ENCODE measurements around the gene DEPP1. TPM values are rescaled to one million over a fixed set of nuclear protein-coding genes. Genes with fewer than 3 reads are reported as not detected.
A peak's percentile ranks its signal among the peaks of the same experiment; 100 is the strongest.
"Not testable (repeated sequence)": the region's sequence is repeated elsewhere in the genome, so short reads cannot be mapped to it uniquely, and the experiment has no call there.

The DEPP1 gene
- under 1 TPM; 0.43 to 0.78 (median 0.52) TPM for total RNA-seq (2021; fragmentation: NEBNext Ultra II Directional; extraction: Animal tissue kit (Norgen Biotek cat#: 25700))
- long read RNA-seq, partial matches to known transcripts: 0 of 2 reads
- long read RNA-seq, other reads (novel, unspliced or antisense): 0 of 2 reads

DNA sequence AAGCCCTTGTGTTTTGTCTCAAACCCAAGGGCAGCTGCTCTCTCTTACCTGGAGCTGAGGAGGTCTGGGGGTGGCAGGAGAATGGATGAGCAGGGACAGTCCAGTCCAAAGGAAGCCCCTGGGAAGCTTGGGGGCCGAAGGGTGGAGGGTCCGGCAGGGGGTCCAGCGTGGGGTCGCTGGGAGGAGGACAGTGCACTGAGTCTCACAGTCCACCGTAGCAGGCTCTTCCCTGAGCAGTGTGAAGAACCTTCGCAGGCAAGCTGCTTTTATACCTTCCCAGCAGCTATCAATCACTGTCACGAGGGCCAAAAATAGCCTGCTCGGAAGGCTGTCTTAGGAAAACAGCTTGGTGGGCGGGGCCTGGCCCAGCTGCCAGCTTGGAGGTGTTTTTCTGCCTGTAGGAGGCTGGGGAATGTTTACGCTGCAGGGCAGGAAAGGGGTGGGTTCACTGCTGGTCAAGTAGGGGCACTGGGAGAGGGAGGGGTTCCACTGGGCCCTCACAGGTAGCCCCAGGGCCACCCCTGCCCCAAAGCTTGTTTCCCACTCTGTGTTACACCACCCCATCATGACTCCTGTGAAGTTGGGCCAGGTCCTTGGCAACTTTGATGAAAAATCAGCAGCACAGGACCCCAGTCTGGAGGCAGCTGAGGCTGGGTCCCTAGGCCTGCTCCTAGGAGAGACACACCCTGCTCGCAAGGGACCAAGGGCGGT, at the start of gene DEPP1:
TSS of gene DEPP1 (minus strand) at position 240 of the 711 bp plus-strand sequence. CDS start 779 bp downstream, outside the sequence.
- Mint-ChIP-seq H3K4me3 (peak within 1 kb of the TSS; percentile 32; the same call in 1 of the 2 replicates), H3K36me3 (ENCODE audit: low read depth) (no peaks in the 10 kb centered on the region), H3K4me1 (ENCODE audit: low read depth) (peaks cover 54% of the 10 kb centered on the region), H3K9me3 (no peaks in the 10 kb centered on the region), H3K27ac (peak within 1 kb of the TSS; percentile 65), H3K27me3 (ENCODE audit: insufficient read depth) (no peaks in the 10 kb centered on the region)
- TF ChIP-seq, protein P1, sequence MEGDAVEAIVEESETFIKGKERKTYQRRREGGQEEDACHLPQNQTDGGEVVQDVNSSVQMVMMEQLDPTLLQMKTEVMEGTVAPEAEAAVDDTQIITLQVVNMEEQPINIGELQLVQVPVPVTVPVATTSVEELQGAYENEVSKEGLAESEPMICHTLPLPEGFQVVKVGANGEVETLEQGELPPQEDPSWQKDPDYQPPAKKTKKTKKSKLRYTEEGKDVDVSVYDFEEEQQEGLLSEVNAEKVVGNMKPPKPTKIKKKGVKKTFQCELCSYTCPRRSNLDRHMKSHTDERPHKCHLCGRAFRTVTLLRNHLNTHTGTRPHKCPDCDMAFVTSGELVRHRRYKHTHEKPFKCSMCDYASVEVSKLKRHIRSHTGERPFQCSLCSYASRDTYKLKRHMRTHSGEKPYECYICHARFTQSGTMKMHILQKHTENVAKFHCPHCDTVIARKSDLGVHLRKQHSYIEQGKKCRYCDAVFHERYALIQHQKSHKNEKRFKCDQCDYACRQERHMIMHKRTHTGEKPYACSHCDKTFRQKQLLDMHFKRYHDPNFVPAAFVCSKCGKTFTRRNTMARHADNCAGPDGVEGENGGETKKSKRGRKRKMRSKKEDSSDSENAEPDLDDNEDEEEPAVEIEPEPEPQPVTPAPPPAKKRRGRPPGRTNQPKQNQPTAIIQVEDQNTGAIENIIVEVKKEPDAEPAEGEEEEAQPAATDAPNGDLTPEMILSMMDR (IDR thresholded peaks at IDR 0.05): no peak
- DNase-seq: no peak

DNA sequence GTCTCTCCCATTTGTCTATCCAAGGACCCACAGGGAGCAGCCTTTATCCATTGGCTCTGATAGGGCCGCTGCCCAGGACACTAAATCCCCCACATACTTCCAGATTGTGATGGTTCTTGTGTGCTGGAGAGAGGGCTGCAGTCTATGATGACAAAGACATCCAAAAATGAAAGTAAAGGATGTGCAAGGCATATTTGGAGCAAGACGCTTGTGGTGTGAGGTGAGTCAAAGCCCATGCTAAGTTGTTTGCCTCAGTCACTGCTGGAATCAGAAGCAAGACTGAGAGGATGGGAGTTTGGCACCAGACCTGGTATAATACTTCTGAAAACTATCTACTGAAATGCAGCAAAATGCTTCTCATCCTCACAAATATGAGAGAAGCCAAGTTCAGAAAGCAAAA, 44.8 kb upstream of the DEPP1 start:
- peak; percentile 9 for DNase-seq
- Mint-ChIP-seq H3K36me3 (ENCODE audit: low read depth) (no peaks in the 10 kb centered on the region), H3K27me3 (ENCODE audit: insufficient read depth) (peaks cover 4% of the 10 kb centered on the region; the same call in 1 of the 2 replicates), H3K4me3 (peak overlapping the region; percentile 18; the same call in 1 of the 2 replicates), H3K4me1 (ENCODE audit: low read depth) (peaks cover 6% of the 10 kb centered on the region), H3K27ac (no peak overlapping the region), H3K9me3 (no peaks in the 10 kb centered on the region)
- TF ChIP-seq, protein P1 (IDR thresholded peaks at IDR 0.05): no peak

DNA sequence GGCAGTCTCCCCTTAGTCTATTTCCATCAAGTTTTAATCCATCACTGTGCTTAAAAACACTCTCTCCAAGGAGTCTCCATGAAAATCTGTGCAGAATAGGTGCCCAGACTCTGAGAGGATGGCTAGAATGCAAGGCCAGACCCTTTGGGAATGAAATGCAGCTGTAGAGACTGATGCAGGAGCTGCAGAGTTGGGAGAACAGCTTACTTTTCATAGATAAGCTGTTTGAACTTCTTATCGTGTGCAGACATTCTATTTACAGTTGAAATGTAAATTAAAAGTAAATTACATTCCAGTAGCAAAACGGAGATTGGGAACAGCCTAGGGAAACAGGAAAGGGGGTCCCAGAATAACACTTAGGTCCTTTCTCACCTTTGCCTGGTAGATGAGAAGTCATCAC, 37.0 kb upstream of the DEPP1 start:
- Mint-ChIP-seq H3K27me3 (ENCODE audit: insufficient read depth) (peaks cover 25% of the 10 kb centered on the region), H3K4me1 (ENCODE audit: low read depth) (no peaks in the 10 kb centered on the region), H3K27ac (no peak overlapping the region), H3K9me3 (0 out of 2 replicates have a peak, but pooled peaks cover 4% of the 10 kb centered on the region), H3K4me3 (no peak overlapping the region), H3K36me3 (ENCODE audit: low read depth) (no peaks in the 10 kb centered on the region)
- TF ChIP-seq, protein P1 (IDR thresholded peaks at IDR 0.05): no peak
- DNase-seq: no peak

DNA sequence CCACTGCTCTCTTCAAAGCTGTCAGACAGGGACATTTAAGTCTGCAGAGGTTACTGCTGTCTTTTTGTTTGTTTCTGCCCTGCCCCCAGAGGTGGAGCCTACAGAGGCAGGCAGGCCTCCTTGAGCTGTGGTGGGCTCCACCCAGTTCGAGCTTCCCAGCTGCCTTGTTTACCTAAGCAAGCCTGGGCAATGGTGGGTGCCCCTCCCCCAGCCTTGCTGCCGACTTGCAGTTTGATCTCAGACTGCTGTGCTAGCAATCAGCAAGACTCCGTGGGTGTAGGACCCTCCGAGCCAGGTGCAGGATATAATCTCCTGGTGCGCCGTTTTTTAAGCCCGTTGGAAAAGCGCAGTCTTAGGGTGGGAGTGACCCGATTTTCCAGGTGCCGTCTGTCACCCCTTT, 35.9 kb upstream of the DEPP1 start:
- H3K27ac Mint-ChIP-seq; H3K4me3 Mint-ChIP-seq; H3K36me3 Mint-ChIP-seq (ENCODE audit: low read depth); H3K4me1 Mint-ChIP-seq (ENCODE audit: low read depth); H3K9me3 Mint-ChIP-seq; DNase-seq: not testable (repeated sequence)
- H3K27me3 Mint-ChIP-seq (ENCODE audit: insufficient read depth): peaks cover 25% of the 10 kb centered on the region

DNA sequence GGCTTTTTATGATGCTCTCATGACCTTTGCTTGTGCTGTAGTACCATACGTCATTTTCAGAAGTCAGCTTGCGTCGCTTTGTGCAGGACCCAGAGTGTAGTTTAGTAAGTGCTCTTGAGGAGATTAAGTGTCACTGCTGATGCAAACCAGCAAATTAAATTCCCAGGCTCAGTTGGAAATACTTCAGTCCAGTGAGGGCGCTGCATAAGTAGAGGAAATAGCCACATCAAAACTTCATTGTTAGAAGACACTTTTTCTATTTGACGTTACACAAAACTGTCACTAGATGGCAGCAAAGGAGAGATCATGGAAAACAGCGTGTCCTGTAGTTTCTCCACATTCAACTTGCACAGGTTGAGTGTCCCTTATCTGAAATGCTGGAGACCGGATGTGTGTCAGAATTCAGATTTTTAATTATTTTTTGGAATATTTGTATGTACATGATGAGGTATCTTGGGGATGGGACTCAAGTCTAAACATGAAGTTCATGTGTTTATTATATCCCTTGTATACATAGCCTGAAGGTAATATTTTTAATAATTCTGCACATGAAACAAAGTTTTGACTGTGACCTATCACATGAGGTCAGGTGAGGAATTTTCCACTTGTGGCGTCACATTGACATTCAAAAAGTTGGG, 30.0 kb upstream of the DEPP1 start:
- DNase-seq: peak; percentile 87
- H3K27me3 Mint-ChIP-seq (ENCODE audit: insufficient read depth): peaks cover 10% of the 10 kb centered on the region
- no peak overlapping the region for H3K4me3 Mint-ChIP-seq
- no peaks in the 10 kb centered on the region for H3K4me1 Mint-ChIP-seq (ENCODE audit: low read depth)
- TF ChIP-seq, protein P1 (IDR thresholded peaks at IDR 0.05): peak; percentile 92
- H3K9me3 Mint-ChIP-seq: 0 out of 2 replicates have a peak, but pooled peaks cover 4% of the 10 kb centered on the region
- H3K36me3 Mint-ChIP-seq (ENCODE audit: low read depth): peaks cover 14% of the 10 kb centered on the region
- H3K27ac Mint-ChIP-seq: no peak overlapping the region

Data from HFFc6 (cell line).